Hepatocyte (in vitro differentiated cells): ENCODE results near the gene TSR2.

Source experiments
- CTCF ChIP-seq: fragments of 200-600 bp; sonication (generic); IDR thresholded peaks from 2 replicates; pipeline ENCODE4 v1.5.1; 2016; ENCODE audit warnings: antibody characterized with exemption, mild to moderate bottlenecking; ENCODE audit not compliant: poor library complexity
- EZH2phosphoT487 ChIP-seq: fragments of 200-600 bp; sonication (generic); IDR thresholded peaks from one replicate; pipeline ENCODE4 v1.6.1; 2018; ENCODE audit warnings: antibody characterized with exemption, mild to moderate bottlenecking, low read depth, moderate library complexity; ENCODE audit not compliant: unreplicated experiment, severe bottlenecking

GRCh38 chrX:54442790-54443189, 2.6 kb downstream of the TSR2 start:
- no peak for TF ChIP-seq CTCF
- TF ChIP-seq EZH2phosphoT487, result no peak
